HG03159 (cell line): ENCODE measurements around the gene COL7A1.

Experiments used
- ATAC-seq: cut with Tn5 transposase; IDR thresholded peaks from one replicate; pipeline ENCODE4 v1.9.1; 2021; ENCODE audit warnings: mild to moderate bottlenecking, moderate library complexity; ENCODE audit not compliant: unreplicated experiment

COL7A1 gene

GRCh38 chr3:48619541-48620524 is 24.7 kb upstream of the COL7A1 start:
- no peak for ATAC-seq

DNA sequence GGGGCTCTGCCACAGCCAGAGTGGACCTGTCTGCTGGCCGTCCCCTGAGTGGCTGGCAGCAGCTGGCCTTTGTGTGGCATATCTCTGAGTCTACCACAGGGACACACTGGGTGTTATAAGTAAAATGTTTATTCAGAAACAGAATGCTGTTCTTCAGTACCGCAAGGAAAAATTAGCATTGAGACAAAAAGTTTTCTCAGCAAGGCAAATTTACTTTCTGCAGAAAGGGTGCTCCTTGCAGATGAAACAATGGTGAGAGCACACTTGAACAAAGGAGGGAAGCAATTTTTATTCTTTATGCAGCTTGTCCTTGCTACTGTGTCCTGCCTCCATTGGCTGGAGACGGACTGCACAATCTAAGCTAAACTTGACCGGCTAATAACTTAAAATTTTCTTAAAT is 22.4 kb upstream of the COL7A1 start:
- no peak for ATAC-seq

DNA sequence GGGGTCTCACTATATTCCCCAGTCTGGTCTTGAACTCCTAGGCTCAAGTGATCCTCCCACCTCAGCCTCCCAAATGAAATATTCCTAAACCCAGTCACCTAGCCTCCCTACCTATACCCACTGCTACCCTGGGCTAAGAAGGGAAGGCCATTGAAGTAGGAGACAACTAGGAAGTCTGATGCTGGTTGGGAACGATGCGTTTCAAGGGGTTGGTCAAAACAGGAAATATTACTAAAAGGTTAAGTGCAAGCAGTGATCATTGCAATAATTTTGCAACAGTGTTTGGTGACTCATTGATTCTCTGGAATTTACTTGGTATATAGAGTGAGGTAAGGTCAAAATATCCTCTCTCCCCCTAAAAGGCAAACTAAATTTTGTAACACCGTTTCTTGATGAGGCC is 18.9 kb upstream of the COL7A1 start:
- no peak for ATAC-seq

DNA sequence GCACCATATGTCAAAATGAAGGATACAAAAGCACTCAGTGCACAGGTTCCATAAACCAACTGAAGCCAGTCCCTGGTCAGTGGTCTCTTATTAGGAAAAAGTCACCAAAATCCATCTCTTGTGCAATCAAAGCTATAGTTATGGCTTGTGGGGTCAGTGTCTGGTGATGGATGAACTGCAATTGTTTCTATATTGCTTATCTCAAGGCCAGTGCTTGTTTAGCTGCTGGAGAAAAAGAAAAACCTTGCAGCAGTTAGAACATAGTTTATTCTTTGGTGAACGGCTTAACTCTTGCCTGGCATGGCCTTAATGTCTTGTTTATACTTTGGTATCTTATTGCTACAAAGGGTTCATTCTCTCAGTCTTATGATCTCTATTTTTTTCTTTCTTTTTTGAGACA is 17.2 kb upstream of the COL7A1 start:
- ATAC-seq = no peak

GRCh38 chr3:48609088-48610005 is 14.2 kb upstream of the COL7A1 start, which contains the start of gene UQCRC1:
Gene UQCRC1, minus strand, starts transcription at chr3:48609646. Its CDS starts 26 bp downstream, at chr3:48609620.
- ATAC-seq = peak; percentile 98

DNA sequence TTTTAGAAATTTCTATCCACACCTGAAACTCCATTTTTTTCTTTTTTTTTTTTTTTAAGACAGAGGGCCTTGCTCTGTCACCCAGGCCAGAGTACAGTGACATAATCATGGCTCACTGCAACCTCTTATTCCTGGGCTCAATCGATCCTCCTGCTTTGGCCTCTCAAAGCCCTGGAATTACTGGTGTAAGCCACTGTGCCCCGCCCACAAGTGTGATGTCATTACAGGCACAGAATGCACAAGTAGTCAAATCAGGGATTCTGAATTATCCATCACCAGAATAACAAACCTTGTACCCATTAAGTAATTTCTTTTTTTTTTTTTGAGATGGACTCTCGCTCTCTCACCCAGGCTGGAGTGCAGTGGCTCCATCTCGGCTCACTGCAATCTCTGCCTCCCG is 12.4 kb upstream of the COL7A1 start:
- ATAC-seq = no peak

DNA sequence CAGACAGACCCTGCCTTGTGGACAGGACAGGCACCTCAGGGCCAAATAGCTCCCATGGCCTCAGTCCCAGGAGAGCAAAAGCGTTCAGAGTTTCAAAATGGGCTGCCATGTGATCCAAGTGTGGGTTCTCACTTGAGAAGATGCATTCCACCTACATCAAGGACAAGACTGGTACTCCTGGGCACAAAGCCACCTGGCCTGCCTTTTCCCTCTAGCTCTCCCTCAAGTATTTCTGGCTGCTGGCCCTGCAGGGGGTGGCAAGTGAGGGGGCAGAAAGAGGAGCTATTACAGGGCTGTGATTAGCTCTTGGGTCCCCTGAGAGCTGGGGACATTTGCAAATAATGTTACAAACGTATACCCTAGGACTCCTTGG is 6.5 kb upstream of the COL7A1 start:
- no peak for ATAC-seq

GRCh38 chr3:48600711-48601621 is 5.8 kb upstream of the COL7A1 start:
- ATAC-seq = no peak

GRCh38 chr3:48599509-48600285 is 4.6 kb upstream of the COL7A1 start:
- no peak for ATAC-seq

DNA sequence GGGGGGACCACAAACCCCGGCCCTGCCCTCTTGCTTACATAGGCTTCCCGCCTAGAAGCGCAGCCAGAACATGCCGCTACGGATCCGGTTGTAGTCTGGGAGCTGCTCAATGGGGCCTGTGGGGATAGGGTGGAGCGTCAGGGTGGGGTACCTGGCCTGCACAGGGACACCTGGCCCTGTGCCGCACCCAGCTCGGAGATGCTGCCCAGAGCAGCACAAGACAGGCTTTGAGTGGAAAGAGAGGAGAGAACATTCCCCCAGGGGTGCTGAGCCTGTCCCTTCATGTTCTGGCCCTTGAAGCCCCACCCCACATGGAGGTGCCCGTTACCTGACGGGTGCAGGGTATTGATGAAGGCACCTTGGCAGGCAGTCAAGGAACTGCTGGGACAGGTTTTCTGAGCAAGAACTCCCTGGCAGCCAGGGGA is 4.0 kb upstream of the COL7A1 start:
- ATAC-seq = no peak

GRCh38 chr3:48598323-48599076 is 3.4 kb upstream of the COL7A1 start:
- ATAC-seq = no peak

GRCh38 chr3:48597408-48597800 is 2.3 kb upstream of the COL7A1 start:
- ATAC-seq = no peak

DNA sequence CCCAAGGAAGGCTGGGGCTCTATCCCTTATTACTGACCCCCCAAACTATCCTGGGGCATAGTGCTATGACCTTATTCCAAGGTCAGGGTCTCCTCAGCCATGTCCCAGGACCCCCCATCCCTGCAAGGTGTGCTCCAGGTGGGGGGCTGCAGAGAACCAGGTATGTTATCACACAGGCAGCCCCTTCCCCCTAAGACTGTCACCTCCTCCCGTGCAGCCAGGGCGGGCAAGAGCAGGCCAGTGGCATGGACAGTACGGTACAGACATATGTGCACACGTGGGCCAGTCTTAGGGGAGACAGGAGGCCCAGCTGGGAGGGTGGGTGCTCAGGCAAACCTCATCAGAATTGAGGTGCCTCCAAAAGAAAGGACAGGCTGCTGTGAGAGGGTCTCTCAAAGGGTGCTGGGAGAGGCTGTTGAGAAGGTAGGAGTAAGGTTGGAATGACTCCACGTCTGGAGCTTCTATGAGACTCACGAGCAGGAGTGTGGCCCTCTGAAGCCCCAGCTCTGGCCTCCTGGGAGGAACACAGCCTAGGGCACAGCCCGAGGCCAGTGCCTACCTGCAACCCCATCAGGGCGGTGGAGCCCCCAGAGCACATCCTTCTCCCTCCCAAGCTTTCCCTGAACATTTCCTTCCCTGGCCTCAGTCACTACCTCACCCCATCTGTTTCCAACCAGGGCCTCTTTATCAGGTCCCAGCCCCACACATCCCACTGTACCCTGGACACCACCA is 1.7 kb upstream of the COL7A1 start:
- ATAC-seq = no peak

DNA sequence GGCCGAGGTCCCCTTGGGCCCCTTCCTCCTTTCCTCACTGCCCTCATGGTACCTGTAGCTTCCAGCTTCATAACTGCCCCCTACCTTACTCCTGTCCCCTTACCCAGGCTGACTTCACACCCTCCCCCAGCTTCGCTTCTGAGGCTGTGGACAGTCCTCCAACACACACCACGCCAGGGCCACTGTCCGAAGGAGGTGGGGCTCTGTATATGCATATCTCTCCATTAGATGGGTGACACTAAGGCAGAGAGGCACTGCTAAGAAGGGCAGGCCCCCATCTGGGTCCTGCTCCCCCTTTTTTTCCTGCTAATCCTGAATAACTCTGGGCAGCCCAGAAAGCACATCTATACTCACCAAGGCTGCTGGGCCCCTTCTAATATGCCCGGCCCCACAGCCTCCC is 1.0 kb upstream of the COL7A1 start:
- no peak for ATAC-seq

DNA sequence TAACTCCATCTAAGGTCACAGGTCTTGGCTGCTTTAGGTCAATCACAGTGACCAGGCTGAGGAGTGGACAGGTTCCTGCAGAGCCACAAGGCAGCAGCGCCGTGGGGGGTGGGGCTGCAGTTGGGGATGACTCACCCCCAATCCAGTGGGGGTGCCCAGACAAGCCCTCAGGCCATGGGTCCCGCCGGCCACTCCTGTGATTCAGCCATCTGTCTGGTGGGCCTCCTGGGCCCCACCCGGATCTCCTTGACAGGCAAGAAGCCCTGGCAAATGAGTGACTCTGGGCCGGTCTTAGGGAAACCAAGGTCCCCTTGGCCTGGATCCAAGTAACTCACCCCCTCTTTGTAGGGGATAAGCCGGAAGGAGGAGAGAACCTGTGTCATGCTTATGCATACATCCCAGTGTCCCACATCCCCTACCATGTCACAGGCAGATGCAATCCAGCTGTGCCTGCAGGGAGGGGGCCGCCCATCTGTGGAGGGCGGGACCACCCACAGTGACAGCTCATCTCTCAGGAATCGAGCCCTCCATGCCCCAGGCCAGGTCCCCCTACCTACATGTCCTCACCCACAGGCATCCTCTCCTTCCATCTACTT is 495 bp upstream of the COL7A1 start:
- no peak for ATAC-seq

DNA sequence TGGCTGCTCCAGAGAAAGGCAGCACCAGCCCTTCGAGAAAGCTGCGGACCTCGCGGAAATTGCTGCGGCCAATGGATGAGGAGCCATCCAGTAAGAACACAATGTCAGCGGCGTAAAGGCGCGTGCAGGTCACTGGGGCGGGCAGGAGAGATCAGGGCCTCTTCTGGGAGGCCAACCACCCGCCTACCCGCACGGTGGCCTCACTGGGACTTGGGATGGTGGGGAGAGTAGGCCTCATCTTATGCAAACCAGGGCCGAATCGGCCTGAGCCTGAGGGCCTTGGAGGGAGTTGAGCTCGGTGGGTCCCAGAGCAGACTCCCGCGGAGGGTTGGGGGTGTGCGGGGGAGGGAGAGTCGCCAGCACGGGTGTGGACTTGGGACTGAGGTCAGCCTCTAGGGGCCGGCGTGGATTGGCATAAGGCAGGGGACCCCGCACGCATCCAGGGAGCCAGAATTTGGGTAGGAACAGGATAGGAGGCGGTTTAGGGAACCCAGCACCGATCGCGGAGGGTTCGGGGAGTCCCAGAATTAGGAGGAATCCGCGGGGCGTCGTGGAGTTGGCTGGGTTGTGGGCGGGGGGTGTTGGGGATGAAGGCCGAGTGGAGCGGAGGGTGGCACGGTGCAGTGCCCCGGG is 596 bp downstream of the COL7A1 start:
- ATAC-seq = no peak

GRCh38 chr3:48593337-48593736 is 1.8 kb downstream of the COL7A1 start:
- no peak for ATAC-seq
